ENCODE data around the gene IRF8. TPM values are rescaled to one million over a fixed set of nuclear protein-coding genes. Genes with fewer than 3 reads are reported as not detected.

The IRF8 gene
- total RNA-seq, 2 donors from 2014 or later, result 1.8 to 21.2 TPM

GRCh38 chr16:85858984-85859817 lies 39.8 kb upstream of the IRF8 start:
- intact Hi-C loops (cut with DNase I), result no loop called here
- H3K36me3 ChIP-seq, result no peaks in the 10 kb centered on the region
- 87% methylated on average over 16 of the region's 16 CpGs for WGBS
- H3K27ac ChIP-seq, result no peak overlapping the region
- H3K4me3 ChIP-seq, result no peak overlapping the region
- no peaks in the 10 kb centered on the region for H3K4me1 ChIP-seq (replicated peaks)
- no peaks in the 10 kb centered on the region for H3K27me3 ChIP-seq (replicated peaks; ENCODE audit: insufficient read depth)
- no peak for DNase-seq (ENCODE audit: low spot score)
- no peaks in the 10 kb centered on the region for H3K9me3 ChIP-seq
- TF ChIP-seq, protein P1, sequence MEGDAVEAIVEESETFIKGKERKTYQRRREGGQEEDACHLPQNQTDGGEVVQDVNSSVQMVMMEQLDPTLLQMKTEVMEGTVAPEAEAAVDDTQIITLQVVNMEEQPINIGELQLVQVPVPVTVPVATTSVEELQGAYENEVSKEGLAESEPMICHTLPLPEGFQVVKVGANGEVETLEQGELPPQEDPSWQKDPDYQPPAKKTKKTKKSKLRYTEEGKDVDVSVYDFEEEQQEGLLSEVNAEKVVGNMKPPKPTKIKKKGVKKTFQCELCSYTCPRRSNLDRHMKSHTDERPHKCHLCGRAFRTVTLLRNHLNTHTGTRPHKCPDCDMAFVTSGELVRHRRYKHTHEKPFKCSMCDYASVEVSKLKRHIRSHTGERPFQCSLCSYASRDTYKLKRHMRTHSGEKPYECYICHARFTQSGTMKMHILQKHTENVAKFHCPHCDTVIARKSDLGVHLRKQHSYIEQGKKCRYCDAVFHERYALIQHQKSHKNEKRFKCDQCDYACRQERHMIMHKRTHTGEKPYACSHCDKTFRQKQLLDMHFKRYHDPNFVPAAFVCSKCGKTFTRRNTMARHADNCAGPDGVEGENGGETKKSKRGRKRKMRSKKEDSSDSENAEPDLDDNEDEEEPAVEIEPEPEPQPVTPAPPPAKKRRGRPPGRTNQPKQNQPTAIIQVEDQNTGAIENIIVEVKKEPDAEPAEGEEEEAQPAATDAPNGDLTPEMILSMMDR (IDR thresholded peaks at IDR 0.05), result no peak
- TF ChIP-seq POLR2A (IDR thresholded peaks at IDR 0.05) (no peak), POLR2AphosphoS5 (IDR thresholded peaks at IDR 0.05) (no peak)

GRCh38 chr16:85859818-85860125 lies 39.2 kb upstream of the IRF8 start:
- Histone ChIP-seq H3K4me3 (no peak overlapping the region), H3K27me3 (replicated peaks; ENCODE audit: insufficient read depth) (no peaks in the 10 kb centered on the region), H3K4me1 (replicated peaks) (no peaks in the 10 kb centered on the region), H3K27ac (no peak overlapping the region), H3K9me3 (no peaks in the 10 kb centered on the region), H3K36me3 (no peaks in the 10 kb centered on the region)
- intact Hi-C loops (cut with DNase I), result no loop called here
- no peak for DNase-seq (ENCODE audit: low spot score)
- 30% methylated on average over 7 of the region's 7 CpGs for WGBS
- TF ChIP-seq, protein P1 (IDR thresholded peaks at IDR 0.05), result no peak
- TF ChIP-seq POLR2AphosphoS5 (IDR thresholded peaks at IDR 0.05) (no peak), POLR2A (IDR thresholded peaks at IDR 0.05) (no peak)

DNA sequence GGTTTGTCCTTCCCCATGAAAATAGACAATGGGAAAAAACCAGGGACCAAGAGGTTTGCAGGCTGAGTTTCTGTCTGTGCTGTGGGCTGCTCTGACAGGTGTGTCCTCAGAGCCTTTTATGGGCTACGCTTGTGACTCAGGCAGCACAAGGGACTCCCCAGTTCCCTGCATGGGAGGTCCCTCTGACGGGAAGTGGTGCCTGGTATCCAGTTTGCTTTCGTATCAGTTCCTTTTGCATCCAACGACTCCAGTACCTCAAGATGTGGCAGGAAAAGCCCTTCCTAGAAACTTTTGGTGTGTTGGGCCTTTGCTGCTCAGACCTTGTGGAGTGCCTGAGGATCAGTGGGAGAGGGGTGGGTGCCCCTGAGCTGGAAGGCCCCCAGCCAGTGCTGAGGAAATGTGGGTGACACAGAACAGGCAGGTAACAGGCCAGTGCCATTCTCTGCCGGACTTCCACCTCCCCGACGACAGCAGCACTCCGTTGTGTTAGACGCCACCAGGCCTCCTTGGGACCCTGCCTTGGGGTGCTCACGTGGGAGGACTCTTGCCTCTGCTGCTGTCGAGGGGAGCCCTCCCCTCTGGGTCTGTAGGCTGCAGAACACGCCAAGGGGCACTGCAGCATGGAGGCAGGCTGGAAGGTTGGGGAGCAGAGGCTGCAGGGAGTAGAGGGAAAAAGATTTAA lies 38.4 kb upstream of the IRF8 start:
- 81% methylated on average over 12 of the region's 12 CpGs for WGBS
- no peak overlapping the region for H3K27ac ChIP-seq
- intact Hi-C loops (cut with DNase I), result no loop called here
- no peaks in the 10 kb centered on the region for H3K4me1 ChIP-seq (replicated peaks)
- no peak overlapping the region for H3K4me3 ChIP-seq
- H3K36me3 ChIP-seq, result no peaks in the 10 kb centered on the region
- no peaks in the 10 kb centered on the region for H3K9me3 ChIP-seq
- TF ChIP-seq POLR2AphosphoS5 (IDR thresholded peaks at IDR 0.05) (no peak), POLR2A (IDR thresholded peaks at IDR 0.05) (no peak)
- TF ChIP-seq, protein P1 (IDR thresholded peaks at IDR 0.05), result no peak
- H3K27me3 ChIP-seq (replicated peaks; ENCODE audit: insufficient read depth), result no peaks in the 10 kb centered on the region
- no peak for DNase-seq (ENCODE audit: low spot score)

DNA sequence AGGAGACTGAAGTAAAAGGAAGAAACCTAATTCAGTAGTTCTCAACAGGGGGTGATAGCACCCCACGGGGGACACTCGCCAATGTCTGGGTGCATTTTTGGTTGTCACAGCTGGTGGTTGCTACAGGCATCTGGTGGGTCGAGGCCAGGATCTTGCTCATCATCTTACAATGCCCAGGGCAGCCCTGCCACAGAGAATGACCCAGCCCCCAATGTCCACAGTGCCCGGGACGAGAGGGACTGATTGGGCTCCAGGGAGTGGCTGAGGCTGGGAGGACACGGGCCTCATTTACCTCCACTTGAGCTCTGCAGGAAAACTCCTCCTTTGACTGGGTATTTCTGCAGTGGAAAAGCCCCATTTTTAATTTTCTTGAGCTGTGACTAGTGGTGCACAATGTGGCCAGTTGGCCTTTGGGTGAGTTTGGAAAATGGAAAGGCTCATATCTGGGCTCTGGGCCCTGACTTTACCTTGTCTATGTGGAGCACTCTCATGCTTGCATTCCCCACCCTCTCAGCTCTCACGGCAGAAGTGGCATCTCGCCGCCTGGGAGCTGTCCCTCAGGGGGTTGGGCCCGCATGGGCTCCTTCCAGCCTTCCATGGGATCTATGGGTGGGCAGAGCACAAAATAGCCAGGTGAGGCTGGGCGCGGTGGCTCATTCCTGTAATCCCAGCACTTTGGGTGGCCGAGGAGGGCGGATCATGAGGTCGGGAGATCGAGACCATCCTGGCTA lies 37.7 kb upstream of the IRF8 start:
- Histone ChIP-seq H3K27ac (no peak overlapping the region), H3K4me1 (replicated peaks) (no peaks in the 10 kb centered on the region), H3K4me3 (no peak overlapping the region), H3K27me3 (replicated peaks; ENCODE audit: insufficient read depth) (no peaks in the 10 kb centered on the region), H3K36me3 (no peaks in the 10 kb centered on the region), H3K9me3 (no peaks in the 10 kb centered on the region)
- TF ChIP-seq, protein P1 (IDR thresholded peaks at IDR 0.05), result no peak
- TF ChIP-seq POLR2A (IDR thresholded peaks at IDR 0.05) (no peak), POLR2AphosphoS5 (IDR thresholded peaks at IDR 0.05) (no peak)
- 80% methylated on average over 14 of the region's 16 CpGs for WGBS
- DNase-seq (ENCODE audit: low spot score), result no peak
- intact Hi-C loops (cut with DNase I), result no loop called here
